Amniotic epithelial cell (primary cell): ENCODE data around the gene RPS3.
"Not testable (repeated sequence)": the region's sequence is repeated elsewhere in the genome, so short reads cannot be mapped to it uniquely, and the experiment has no call there.

Experiments
- DNase-seq: peaks from one replicate; pipeline ENCODE4 v3.0.0-alpha.2; 2010; ENCODE audit warnings: low read depth

RPS3 gene

DNA sequence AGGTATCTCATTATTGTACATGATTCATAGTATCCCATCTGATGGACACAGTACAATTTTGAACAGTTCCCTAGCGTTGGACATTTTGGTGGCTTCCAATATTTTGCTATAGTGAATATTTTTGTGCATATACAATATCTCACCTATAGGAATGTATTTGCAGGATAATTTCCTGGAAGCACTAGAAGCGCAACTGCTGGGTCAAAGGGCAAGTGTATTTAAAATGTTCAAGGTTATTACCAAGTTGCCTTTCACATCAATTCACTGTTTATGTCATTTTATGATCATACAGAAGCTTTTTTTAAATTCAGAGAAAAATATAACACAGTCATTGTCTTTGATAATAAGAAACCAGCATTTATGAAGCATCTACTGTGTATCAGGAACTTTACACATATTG is 19.1 kb upstream of the RPS3 start:
- DNase-seq = no peak

DNA sequence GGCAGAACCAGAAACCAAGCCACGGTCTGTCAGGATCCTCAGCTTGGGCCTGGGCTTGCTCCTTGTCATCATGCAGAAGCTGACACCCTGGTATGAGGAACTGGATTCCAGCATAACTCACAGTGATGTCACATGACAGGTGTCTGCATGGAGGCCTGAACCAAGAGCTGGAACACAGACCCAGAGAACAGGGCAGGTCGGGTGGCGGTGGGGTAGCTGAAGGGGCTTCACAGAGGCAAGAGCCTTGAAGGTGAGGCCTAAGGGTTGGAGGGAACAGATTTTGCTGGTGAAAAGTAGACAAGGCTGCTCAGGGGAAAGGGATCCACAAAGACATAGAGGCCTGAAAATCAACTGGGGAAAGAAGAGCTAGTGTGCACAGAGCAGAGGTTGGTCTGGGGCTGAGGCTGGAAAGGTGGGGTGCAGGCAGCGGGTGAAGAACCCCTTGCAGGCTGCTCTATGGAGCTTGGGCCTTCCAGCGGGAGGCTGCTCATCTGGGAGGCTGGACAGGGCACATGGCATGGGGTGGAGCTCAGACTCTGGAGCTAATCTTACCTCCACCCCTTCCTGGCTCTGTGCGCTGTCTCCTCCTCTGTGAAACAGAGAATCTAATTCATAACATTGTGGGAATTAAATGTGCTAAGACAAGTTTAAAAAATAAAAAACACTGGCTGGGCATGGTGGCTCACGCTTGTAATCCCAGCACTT is 18.4 kb upstream of the RPS3 start:
- no peak for DNase-seq

DNA sequence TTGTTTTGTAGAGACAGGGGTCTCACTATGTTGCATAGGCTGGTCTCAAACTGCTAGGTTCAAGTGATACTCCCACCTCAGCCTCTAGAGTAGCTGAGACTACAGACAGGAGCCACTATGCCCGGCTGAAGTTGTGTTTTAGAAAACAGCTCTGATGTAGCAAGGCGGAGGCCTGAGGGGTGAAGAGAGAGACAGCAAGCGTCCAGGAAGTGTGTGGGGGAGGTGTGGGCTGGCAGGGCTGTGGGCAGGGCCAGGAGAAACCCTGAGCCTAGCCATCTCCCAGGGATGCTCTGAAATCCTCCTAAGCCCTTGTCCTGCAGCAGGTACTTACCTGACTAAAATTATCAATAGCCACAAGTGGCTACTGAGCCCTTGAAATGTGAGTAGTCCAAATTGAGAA is 16.1 kb upstream of the RPS3 start:
- no peak for DNase-seq

DNA sequence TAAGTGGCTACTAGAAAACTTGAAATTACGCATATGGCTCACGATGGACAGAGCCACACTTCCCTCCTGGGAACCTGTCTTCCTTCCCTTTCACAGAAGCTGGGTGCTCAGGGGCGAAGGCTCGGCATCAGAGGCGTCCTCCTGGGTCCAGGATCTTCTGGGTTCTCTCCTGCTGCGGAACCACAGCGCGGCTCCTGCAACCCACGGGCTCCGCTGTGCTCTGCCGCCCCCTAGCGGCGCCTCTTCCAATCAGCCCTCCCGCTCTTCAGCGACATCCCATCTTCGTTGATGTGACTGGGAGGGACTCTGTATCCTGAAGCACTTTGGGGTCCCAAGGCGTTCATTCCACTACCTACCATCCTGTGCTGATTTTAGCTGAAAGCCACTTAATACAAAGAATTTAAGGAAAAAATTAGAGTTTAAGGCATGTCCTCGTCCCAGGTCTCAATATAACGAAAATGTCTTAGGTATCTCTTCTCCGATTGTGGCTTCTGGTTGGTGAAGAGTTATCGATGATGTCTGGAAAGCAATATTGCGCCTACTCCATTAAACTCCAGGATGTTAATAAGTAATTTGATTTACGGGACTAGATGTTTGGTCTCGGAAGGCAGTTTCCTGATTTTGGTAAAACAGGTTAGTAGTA is 14.8 kb upstream of the RPS3 start:
- DNase-seq = peak; percentile 31

GRCh38 chr11:75386942-75387630 is 12.2 kb upstream of the RPS3 start:
- DNase-seq = no peak

DNA sequence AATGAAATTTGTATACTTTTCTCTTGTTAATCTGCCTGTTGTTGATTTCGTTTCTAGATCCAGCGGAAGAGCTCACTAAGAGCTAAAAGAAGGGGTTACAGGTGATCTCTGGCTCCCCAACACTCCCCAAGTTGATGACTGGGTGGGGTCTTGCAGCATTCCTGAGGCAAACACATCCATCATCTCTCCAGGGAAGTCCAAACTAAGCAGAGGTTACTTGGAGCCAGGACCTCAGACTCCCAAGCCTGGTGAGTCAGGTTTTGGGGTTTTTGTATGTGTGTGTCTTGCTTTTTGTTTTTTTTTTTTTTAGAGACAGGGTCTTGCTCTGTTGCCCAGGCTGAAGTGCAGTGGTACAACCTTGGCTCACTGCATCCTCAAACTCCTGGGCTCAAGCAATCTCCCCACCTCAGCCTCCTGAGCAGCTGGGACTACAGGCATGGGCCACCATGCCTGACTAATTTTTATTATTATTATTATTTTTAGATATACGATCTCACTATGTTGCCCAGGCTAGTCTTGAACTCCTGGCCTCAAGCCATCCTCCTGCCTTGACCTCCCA is 11.5 kb upstream of the RPS3 start:
- DNase-seq = no peak

DNA sequence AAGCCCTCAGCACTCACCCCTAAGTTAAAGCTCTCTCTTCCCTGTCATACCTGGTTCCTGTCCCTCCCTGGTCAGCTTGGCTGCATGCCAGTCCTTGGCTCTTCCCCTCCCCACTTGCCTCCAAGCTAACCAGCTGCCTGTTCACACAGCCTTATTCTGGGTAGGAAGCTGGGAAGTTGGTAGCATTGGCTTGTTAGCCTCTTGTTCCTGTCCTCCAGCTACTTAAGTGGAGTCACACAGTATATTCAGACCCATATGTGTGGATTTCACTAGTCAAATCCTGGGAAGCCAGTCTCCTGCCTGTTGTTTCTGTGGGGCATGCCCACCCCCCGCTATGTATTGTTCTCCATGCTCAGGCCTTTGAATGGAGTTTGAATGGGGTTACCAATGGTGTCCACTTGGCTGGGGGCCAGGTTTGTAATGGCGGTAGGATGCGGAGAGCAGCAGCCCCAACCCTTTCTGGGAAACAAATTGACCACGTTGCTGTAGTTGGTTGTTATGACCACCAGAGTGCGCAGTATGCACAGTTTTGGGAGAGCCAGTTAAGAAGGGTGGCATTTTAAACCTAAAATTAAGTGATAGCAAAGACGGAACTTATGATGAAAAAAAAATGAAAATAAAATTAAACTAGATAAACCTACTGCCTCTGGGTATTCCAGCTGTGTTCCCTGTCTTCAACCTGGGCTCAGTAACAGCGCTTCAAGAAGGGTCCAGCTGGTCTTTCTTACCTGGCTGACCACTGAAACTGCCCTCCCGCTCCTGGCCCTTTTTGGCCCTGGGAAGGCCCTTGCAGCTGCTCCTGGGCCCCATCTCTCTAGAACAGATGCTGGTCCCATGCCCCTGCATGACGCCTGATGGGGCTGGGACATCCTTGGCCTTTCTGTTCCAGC is 10.7 kb upstream of the RPS3 start:
- peak; percentile 67 for DNase-seq

- peak; percentile 83 for DNase-seq
These were observed 10.1 kb upstream of the RPS3 start for GRCh38 chr11:75389276-75389605.

GRCh38 chr11:75389925-75390324 is 9.4 kb upstream of the RPS3 start:
- DNase-seq = no peak

GRCh38 chr11:75394085-75394840 is 5.1 kb upstream of the RPS3 start:
- no peak for DNase-seq

DNA sequence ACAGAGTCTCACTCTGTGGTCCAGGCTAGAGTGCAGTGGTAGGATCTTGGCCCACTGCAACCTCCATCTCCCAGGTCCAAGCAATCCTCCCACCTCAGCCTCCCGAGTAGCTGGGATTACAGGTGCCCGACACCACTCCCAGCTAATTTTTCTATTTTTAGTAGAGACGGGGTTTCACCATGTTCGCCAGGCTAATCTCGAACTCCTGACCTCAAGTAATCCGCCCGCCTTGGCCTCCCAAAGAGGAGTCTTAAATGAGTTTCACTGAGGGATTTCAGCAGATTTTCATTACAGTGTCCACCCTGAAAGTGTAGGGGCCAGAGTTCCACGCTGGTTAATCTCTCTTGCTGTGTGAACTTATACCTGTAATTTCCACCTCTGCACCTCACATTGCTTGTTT is 412 bp upstream of the RPS3 start:
- DNase-seq = no peak

GRCh38 chr11:75400146-75400865 is 988 bp downstream of the RPS3 start:
- no peak for DNase-seq

GRCh38 chr11:75402002-75402773 is 2.9 kb downstream of the RPS3 start:
- no peak for DNase-seq

DNA sequence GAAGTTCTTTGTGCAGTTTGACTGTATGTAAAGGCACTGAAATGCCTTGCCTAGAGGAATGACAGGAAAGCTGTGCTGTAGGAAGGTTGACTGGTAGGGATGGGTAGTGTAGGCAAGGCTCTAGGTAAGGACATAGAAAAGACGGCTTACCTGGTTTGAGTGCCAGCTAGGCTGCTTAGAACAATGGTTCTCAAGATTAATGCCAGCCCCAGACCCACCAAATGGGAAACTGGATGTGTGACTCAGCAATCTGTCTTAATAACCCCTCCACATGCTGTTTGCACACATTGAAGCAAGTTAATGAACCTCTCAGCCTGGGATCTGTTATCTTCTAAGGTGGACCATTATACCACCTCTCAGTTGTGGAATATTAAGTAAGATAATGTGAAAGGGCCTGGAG is 3.7 kb downstream of the RPS3 start:
- no peak for DNase-seq

- no peak for DNase-seq
These were observed 4.8 kb downstream of the RPS3 start for GRCh38 chr11:75403983-75404658.

- no peak for DNase-seq
These were observed 7.0 kb downstream of the RPS3 start for GRCh38 chr11:75406338-75406777.

GRCh38 chr11:75408957-75409219 is 9.6 kb downstream of the RPS3 start:
- DNase-seq = no peak

DNA sequence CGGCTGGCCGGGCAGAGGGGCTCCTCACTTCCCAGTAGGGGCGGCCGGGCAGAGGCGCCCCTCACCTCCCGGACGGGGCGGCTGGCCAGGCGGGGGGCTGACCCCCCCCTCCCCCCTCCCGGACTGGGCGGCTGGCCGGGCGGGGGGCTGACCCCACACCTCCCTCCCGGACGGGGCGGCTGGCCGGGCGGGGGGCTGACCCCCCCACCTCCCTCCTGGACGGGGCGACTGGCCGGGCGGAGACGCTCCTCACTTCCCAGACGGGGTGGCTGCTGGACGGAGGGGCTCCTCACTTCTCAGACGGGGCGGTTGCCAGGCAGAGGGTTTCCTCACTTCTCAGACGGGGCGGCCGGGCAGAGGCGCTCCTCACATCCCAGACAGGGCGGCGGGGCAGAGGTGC is 10.7 kb downstream of the RPS3 start:
- DNase-seq = not testable (repeated sequence)

GRCh38 chr11:75413146-75413545 is 13.8 kb downstream of the RPS3 start:
- DNase-seq = not testable (repeated sequence)

DNA sequence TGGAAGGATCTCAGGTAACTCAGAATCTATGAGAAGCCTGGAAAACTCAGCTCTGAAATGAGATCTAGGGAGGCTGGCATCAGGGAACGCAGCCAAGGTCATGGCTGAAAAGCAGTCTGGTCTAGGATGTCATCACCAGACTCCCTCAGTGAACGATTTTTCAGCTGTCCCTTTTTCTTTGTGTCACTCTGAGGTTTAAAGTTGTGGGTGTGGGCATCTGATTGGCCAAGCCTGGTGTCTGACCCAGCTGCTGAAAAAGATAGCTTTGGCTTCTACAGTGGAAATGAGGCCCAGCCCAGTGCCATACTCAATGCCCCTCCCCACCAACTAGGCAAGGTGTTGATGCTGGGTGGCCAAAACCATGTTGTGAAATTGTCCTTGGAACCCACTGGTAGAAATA is 14.5 kb downstream of the RPS3 start:
- no peak for DNase-seq
